SK-N-MC (cell line): ENCODE results near the gene HBA2.

Source experiments
- EZH2 ChIP-seq: fragments of 200-600 bp; sonication (generic); IDR thresholded peaks from one replicate; pipeline ENCODE4 v1.6.1; 2017; ENCODE audit warnings: antibody characterized with exemption
- FOXP2 ChIP-seq: optimal IDR thresholded peaks from 2 replicates; pipeline ENCODE3; 2011; ENCODE audit warnings: mild to moderate bottlenecking, moderate library complexity; ENCODE audit not compliant: insufficient read depth; ENCODE audit errors: extremely low read length, control extremely low read depth
- POLR2AphosphoS5 ChIP-seq: IDR thresholded peaks from 2 replicates; pipeline ENCODE4 v1.6.1; 2012; ENCODE audit warnings: mild to moderate bottlenecking, low read depth, low read length, borderline replicate concordance

- no peak for TF ChIP-seq EZH2
- TF ChIP-seq POLR2AphosphoS5: no peak
- no peak for TF ChIP-seq FOXP2
Observed at GRCh38 chr16:155031-155398, 17.7 kb upstream of the HBA2 start.
